GM18909 (cell line): ENCODE data around the gene WNT7B.

Experiments
- ATAC-seq: cut with Tn5 transposase; IDR thresholded peaks from one replicate; pipeline ENCODE4 v1.9.1; 2021; ENCODE audit warnings: mild to moderate bottlenecking; ENCODE audit not compliant: unreplicated experiment, poor library complexity

Gene WNT7B

DNA sequence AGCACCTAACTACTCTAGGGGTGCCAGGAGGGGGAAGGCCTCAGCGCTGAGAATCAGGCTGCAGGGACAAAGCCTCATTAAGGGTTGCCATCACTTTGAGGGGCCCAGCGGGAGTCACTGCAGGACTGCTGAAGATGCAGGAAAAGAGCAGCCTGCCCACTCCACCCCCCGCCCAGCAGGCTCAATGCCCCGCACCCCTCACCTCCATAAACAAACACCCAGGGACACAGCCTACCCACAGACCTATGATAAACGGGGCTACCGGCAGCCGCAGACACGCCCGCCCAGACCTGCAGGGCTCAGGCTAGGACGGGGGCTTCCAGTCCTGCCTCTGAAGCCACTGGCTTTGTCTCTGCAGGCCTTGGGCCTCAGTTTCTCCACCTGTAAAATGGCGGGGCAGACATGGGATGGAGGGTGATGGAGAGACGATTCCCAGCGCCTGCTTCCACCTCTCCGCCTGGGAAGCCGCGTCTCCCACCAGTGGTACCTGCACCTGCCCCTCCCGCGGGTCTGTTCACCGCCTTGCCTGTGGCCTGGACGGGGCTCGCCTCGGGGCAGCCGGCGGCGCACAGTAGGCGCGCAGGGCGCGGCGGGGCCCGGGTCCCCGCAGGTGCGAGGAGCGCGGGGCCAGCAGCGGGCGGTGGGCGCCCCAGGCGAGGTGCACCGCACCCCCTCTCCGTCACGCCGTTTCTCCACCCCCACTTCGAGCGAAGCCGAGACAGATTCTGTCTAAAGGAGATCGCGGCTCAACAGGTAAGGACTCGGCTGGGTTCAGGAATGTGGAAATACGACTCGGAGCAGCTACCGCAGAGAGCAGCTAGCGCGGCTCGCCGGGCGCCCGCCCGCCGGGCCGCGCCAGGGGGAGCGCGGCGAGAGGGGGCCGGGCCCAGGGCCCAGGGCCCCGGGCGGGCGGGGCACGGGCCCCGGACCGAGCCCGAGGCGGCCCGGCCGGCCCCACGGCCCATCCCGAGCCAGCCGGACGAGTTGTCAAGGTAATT, 1.5 kb downstream of the WNT7B start:
- ATAC-seq = no peak

GRCh38 chr22:45974498-45974897, 2.5 kb downstream of the WNT7B start:
- no peak for ATAC-seq

DNA sequence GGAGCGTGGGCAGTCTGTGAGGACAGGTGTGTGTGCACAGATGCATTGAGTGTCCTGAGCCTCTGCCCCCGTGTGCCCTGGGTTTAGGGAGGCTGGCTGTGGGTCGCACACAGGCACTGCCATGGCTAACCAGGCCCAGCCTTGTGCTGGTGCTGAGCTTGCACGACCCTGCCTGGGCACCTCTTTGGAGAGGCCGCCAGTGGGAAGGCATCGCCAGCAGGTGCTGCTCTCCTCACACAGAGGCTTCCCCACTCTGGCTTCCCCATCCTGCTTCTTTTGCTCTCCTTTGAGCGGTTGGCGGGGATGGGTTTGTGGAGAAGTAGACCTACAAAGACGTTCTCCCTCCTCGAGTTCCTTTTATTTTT, 4.1 kb downstream of the WNT7B start:
- no peak for ATAC-seq

DNA sequence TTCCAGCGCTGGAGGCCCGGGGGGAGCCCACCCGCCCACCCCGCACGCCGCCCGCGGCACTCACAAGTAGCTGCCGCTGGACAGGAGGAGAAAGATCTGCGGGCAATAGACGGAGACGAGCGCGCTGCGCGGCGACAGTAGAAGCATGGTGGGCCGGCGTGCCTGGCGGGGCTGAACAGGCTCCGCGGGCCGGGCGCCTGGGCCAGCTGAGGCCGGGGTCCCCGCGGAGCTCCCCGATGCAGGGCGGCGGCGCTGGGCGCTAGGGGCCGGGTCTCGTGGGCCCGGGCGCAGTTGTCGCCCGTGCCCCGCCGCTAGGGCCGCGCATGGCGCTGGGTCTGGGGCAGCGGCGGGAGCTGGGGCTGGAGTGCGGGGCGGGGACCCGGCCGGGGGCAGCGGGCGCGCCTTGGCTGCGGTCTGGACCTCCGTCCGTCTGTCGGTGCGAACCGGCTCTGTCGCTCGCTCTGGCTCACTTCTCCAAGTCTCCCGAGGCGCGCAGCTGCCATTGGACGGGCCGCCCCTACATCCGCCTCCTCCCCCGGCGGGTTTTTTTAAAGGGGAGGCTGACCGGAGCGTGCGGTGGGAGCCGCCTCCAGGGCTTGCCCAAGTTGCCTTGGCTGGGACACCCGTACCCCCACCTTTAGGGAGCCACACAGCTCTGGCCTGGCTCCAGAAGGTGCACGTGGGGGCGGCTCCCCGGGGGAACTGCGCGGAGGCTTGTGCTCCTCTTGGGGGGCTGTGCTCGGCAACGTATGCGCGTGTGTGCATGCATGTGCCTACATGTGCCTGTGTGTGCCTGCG, 4.7 kb downstream of the WNT7B start:
- no peak for ATAC-seq

DNA sequence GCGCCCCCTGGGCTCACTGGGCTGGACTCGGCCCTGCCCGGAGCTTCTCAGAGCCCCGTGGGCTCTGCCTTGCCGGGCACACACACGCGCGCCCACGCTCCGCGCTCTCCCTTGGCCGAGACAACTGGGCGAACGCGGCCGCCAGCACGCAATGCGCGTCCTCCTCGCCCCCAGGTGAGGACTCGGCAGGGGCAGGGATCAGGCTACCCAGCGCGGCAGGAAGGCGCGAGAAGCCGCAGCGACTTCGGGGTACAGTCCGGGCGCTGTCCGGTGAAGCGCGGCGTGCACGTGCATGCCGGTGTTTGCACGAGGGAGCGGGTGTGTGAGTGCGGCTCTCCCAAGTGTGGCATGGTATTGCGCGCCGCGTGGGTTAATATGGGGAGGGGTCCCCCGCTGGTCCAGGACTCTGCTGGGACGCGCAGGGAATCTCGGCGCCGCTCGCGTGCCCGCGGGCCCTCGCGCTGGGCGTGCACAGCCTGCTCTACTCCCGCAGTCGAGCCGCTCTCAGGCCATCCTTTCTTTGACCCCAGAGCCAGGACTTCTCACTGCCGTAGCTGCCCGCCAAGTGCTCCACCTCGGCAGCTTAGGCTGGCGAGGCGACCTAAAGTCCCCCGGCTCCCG, 5.4 kb downstream of the WNT7B start:
- ATAC-seq = no peak

- no peak for ATAC-seq
Measured at GRCh38 chr22:45970705-45971407, 6.1 kb downstream of the WNT7B start.

GRCh38 chr22:45969801-45970470, 7.0 kb downstream of the WNT7B start:
- ATAC-seq = no peak

DNA sequence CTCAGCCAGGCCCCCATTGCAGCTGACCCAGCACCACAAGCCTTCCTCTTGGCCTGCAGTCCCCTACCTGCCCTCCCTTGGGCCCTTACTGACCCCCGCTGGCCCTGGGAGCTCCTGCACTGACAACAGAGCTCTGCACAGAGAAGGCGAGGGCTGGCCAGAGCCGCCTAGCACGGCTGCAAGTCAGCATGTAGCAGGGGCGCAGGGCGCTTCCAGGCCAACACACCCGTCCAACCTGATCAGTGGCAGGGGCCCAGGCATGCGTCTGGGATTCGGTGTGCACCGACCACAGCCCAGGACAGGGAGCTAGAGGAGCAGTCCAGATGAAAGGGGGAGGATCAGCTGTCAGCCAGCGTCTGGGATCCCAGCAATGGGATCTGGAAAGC, 7.6 kb downstream of the WNT7B start:
- no peak for ATAC-seq

DNA sequence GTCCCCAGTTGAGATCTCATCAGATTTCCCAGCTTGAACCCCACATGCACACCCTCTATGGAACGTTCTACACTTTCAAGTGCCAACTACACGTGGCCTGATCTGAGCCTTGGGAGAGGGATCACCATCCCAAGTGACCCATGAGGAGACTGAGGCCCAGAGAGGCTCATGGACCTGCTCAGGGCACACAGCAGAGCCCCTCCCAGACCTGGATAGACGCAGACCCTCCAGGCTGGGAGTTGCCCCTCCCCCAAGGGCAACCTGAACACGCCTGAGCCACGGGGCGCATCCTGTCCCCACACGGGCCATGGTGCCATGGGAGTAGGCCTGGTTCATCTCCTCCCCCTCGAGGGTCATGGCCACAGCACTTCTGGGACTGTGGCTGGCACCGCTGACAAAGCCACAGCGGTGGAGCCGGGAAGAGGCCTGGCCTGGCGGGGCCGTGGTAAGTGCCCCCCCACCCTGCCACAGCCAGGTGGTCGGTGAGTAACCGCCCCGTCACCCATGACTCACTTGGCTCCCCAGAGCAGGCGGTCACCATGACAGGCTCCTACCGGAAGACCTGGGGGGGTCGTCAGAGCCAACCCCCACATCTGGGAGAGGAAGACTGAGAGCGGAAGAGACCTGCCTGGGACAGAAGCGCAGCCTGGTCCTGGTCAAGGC, 8.1 kb downstream of the WNT7B start:
- ATAC-seq = no peak

DNA sequence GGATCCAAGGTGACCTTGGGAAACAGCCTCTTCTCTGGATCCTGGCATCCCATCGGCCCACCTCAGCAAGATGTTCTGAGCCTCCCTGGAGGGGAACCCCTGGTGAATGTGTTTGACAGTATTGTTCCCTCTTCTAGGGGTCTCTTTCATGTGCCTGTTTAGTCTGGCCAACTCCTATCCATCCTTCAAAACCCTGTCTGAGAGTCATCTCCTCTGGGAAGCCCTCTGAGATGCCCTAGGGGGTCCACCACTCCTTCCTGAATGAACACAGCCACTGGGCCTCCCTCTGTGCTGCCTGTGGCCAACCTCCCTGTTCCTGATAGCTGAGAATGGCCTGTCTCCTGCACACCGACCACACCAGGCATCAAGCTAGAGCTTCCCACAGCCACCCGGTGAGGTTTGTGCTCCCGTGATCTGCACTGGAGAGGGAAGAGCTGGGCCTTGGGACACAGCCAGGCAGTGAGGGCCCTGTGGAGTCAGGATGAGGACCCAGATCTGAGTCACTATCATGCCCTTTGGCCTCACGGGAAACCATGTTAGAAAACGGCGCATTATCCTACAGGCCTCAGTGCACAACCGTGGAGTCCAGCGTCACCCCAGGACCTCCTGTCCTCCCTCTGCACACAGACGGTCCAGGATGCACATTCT, 8.8 kb downstream of the WNT7B start:
- no peak for ATAC-seq

- no peak for ATAC-seq
Measured at GRCh38 chr22:45966895-45967365, 10.0 kb downstream of the WNT7B start.

GRCh38 chr22:45966320-45966894, 10.6 kb downstream of the WNT7B start:
- no peak for ATAC-seq

DNA sequence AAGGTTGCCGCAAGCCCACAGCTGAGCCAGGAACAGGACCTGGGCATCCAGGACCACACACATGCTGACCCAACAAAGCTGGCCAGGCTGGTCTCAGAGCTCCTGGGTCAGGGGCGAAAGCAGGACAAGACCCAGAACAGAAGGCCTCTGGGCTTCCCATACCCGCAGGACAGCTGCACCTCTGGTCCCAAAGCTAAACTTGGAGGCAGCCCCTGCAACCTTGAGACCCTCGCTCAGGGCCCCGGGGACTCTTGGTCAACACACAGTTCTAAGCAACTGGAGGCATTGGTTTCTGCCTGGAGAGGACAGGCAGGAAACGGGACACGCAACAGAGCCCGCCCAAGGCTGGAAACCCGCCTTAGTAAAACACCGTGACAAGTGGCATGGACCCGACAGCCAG, 11.4 kb downstream of the WNT7B start:
- no peak for ATAC-seq

- no peak for ATAC-seq
Measured at GRCh38 chr22:45964926-45965527, 11.9 kb downstream of the WNT7B start.

- no peak for ATAC-seq
Measured at GRCh38 chr22:45964372-45964771, 12.6 kb downstream of the WNT7B start.

DNA sequence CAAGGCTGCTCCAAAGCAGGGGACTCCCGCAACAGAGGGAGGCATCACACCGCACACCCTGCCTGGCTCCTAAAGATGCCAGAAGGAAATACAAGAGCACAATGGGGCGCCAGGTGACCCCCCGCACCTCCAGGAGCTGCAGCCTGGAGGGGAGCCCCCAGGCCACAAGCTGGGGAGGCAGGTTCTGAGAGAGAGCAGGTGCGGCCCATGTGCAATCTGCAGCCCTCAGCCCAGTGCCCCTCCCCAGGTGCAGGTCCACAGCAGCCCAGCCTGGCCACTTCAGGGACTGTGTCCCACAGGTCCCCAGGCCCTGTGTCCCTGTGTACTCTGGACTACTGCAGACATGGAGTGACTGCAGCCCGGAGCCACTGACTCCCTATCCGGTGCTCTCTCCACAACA, 13.1 kb downstream of the WNT7B start:
- no peak for ATAC-seq

- no peak for ATAC-seq
Measured at GRCh38 chr22:45962756-45963324, 14.1 kb downstream of the WNT7B start.

DNA sequence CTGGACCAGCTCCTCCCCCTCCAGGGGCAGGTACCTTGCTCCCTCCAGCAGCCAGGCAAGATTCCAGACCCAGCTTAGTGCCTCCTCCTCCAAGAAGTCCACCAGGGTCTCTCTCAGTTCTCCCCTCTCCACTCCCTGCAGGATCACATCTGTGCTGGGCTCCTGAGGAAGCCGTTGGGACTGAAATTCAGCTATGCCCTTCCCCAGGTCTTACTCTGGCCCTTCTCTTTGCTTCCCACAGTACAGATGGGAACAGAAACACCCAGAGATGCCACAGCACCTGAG, 14.6 kb downstream of the WNT7B start:
- ATAC-seq = no peak
